NCI-H1105 treated with DMSO at 0.1 percent for 48 hours (cell line): ENCODE results near the gene OR52B4.
A peak's percentile ranks its signal among the peaks of the same experiment; 100 is the strongest.
"Not testable (repeated sequence)": the region's sequence is repeated elsewhere in the genome, so short reads cannot be mapped to it uniquely, and the experiment has no call there.

Source experiments
- DNase-seq: peaks from one replicate; lab custom pipeline; 2025; lab: John Stamatoyannopoulos, UW

The OR52B4 gene

DNA sequence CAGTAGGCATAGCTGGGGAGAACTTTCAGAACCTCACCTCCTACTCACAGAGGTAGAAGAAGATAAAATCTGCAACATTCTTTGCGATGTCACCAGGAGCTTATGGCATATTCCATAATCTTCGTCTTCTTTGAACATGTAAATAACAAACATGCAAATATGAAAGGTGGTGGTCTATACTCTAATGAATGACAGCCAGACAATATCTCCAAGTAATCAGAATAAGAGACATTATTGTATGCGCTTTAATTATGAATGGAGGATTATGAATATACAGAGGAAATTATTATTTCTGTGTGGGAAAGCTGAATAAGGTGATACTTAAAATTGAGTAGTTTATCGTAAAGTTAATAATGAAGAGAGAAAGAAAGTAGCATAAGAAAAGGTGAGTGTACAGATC is at the start of gene OR52B4:
Gene OR52B4, minus strand, starts transcription at position 101 of the 400 bp plus-strand sequence. Its CDS starts 91 bp downstream, at position 10.
- DNase-seq: no peak

DNA sequence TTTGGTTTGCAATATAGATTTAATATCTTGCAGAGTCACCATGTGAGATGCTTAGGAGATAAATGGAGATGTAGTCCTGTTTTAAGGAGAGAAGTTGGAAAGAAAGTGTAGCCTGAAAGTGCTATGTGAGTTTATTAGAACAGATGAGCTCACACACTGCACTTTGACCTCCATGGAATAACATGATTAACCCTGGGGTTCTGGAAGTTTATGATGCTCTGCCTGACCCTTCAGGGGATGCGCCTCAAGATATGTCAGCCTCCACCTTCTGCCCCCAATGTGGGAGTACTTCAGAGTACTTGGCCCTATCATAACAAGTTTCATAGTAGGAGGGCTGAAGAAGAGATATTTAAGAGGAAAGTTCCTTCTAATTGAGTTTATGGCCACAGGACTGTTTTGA is 48.6 kb upstream of the OR52B4 start:
- DNase-seq: no peak

DNA sequence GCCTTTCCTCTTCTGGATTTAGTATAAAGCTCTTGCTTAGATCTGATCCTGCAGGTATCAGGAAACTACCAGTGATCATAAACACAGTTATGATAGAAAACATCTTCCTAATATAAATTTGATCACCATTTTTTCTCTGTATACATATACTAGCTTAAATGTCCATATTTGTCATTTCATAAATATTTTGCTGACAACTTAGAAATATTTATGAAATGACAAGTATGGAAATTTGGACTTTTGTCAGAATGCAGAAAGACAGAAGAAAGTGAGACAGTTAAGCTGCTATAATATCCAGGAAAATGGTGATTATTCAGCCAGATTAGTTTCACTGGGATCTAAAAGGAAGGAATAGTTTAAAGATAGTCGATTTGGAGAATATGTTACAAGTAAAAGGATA is 48.1 kb upstream of the OR52B4 start:
- no peak for DNase-seq

DNA sequence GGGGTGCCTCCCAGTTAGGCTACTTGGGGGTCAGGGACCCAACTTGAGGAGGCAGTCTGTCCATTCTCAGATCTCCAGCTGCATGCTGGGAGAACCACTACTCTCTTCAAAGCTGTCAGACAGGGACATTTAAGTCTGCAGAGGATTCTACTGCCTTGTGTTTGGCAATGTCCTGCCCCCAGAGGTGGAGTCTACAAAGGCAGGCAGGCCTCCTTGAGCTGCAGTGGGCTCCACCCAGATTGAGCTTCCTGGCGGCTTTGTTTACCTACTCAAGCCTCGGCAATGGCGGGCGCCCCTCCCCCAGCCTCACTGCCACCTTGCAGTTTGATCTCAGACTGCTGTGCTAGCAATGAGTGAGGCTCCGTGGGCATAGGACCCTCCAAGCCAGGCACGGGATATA is 38.0 kb upstream of the OR52B4 start:
- not testable (repeated sequence) for DNase-seq

DNA sequence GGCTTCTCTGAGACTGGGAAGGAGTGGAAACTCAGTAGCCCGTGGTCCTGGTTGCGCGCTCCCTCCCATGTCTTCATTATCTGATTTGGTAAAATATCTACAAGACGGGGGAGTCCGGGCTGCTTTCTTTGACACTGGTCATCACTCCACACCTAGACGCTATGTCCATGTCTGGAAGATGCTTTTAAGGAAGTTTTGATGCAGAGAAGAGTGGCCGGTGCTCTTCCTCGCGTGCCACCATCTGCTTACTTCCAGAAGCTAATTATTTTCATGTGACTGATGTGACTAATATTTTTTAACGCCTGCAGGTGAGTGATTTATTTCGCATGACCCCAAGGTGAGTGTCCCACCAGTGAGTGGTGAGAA is 25.7 kb upstream of the OR52B4 start:
- no peak for DNase-seq

- peak; percentile 18 for DNase-seq
Measured at GRCh38 chr11:4393209-4393857, 25.1 kb upstream of the OR52B4 start, which contains the start of gene TRIM21. TRIM21 (minus strand) TSS chr11:4393702; CDS start chr11:4390409, 3,293 bp downstream.

DNA sequence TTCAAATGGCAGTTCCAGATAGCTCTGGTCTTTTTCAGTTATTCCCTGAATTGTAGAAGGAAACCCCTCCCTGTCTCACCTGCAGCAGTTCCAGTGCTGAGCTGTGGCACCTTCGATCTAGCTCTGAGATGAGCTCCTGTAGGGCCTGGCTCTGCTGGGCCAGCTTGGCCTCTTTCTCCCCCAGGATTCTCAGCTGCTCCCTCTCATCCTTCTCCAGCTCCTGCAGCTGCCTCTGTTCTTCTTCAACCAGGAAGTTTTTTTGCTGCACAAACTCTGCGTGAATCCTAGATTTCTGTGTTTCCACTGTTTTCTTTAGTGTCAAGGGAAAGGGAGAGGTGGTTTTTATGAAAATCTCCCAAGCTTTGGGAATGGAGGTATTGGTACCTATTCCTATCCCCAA is 20.0 kb upstream of the OR52B4 start:
- DNase-seq: no peak

- no peak for DNase-seq
Measured at GRCh38 chr11:4385978-4386740, 18.0 kb upstream of the OR52B4 start.

- DNase-seq: no peak
Measured at GRCh38 chr11:4381901-4382300, 13.7 kb upstream of the OR52B4 start.

DNA sequence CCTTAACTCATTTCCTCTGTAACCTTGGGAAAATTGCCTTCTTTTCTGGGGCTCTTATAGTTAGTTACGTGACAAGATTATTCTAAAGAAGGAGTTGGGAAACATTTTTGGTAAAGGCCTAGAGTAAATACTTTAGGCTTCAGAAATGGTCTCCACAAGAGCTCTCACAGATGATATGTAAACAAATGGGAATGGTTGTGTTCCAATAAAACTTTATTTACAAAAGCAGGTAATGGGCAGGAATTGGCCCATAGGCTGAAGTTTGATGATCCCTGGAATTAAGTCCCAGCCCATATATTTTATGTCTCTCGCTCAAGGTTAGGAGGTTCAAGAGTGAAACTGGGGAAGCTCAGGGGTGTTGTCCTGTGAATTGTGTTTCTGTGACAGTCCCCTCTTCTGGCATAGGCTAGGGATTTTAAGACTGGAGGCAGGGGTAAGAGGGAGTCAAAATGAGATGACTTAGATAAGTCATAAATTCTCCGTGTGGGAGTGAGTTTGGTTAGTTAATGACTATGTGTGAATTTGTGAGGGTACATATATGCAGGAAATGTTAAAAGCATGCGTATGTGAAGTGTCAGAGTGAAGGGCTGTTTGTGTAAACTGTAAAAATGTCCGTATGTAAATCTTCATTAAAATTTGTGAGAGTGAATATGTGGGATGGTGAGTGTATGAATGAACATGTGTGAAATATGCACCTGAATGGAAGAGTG is 7.4 kb upstream of the OR52B4 start:
- no peak for DNase-seq

DNA sequence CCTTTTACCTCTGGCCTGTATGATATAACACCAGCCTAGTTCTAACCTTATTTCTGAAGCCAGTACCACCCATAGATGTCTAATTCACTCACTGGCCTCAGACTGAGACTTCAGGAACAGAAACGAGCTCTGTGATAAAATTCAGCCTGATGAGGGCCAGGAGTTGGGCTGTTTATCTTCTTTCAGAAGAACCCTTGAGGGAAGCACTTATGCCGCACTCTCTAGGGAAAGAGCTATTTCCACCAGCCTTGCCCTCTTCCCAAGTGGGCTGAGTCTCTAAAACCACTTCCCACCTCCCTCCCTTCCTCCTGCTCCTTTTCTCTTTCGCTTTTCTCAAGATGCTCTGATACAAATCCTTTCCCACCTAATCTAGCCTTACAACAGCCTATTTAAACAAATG is 2.0 kb upstream of the OR52B4 start:
- no peak for DNase-seq

DNA sequence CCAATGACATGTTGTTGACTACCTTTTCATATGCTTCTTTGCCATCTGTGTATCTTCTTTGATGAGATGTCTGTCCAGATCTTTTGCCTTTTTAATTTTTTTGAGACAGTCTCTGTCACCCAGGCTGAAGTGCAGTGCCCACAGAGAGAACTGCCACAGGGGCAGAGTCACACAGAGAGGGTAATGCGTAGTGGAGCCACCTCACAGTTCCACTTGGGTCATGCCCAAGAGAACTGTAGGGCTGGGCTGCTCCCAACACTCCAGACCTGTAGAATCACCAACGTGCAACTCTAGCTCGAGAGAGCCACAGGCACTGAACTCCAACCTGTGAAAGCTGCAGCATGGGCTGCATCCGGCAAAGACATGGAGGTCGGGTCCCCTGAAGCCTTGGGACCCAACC is 20.0 kb downstream of the OR52B4 start:
- DNase-seq: not testable (repeated sequence)

GRCh38 chr11:4345366-4345765 is 22.8 kb downstream of the OR52B4 start:
- DNase-seq: not testable (repeated sequence)

GRCh38 chr11:4334356-4334755 is 33.8 kb downstream of the OR52B4 start:
- not testable (repeated sequence) for DNase-seq
